ACC112 (cell line): Measurements from ENCODE around the gene BPIFA2.

Experiments used
- H2AFZ ChIP-seq: fragments of 200-600 bp; sonication (generic); one replicate; pipeline ENCODE4 v1.6.0; 2017; ENCODE audit warnings: antibody characterized with exemption, low read length; ENCODE audit not compliant: unreplicated experiment
- H3K27ac ChIP-seq: fragments of 200-600 bp; sonication (generic); 2 replicates; pipeline ENCODE4 v1.5.1; 2014; ENCODE audit warnings: low read depth, mild to moderate bottlenecking, antibody characterized with exemption, low read length, moderate library complexity
- H3K27me3 ChIP-seq: fragments of 200-600 bp; sonication (generic); 2 replicates; pipeline ENCODE4 v1.6.1; 2014; ENCODE audit warnings: mild to moderate bottlenecking, antibody characterized with exemption, low read length, moderate library complexity, mixed read lengths; ENCODE audit not compliant: insufficient read depth
- H3K36me3 ChIP-seq: fragments of 200-600 bp; sonication (generic); 2 replicates; pipeline ENCODE4 v1.6.1; 2016; ENCODE audit warnings: mild to moderate bottlenecking, antibody characterized with exemption, low read length, moderate library complexity, mixed read lengths; ENCODE audit not compliant: insufficient read depth
- H3K4me1 ChIP-seq: fragments of 200-600 bp; sonication (generic); one replicate; pipeline ENCODE4 v1.6.1; 2016; ENCODE audit warnings: low read length, mixed read lengths; ENCODE audit not compliant: insufficient read depth, unreplicated experiment, control insufficient read depth
- H3K4me3 ChIP-seq: fragments of 200-600 bp; sonication (generic); 2 replicates; pipeline ENCODE4 v1.5.1; 2014; ENCODE audit warnings: mild to moderate bottlenecking, low read depth, low read length
- H3K79me2 ChIP-seq: fragments of 200-600 bp; sonication (generic); one replicate; pipeline ENCODE4 v1.6.0; 2016; ENCODE audit warnings: low read length; ENCODE audit not compliant: control insufficient read depth, unreplicated experiment, insufficient read depth

BPIFA2 gene

DNA sequence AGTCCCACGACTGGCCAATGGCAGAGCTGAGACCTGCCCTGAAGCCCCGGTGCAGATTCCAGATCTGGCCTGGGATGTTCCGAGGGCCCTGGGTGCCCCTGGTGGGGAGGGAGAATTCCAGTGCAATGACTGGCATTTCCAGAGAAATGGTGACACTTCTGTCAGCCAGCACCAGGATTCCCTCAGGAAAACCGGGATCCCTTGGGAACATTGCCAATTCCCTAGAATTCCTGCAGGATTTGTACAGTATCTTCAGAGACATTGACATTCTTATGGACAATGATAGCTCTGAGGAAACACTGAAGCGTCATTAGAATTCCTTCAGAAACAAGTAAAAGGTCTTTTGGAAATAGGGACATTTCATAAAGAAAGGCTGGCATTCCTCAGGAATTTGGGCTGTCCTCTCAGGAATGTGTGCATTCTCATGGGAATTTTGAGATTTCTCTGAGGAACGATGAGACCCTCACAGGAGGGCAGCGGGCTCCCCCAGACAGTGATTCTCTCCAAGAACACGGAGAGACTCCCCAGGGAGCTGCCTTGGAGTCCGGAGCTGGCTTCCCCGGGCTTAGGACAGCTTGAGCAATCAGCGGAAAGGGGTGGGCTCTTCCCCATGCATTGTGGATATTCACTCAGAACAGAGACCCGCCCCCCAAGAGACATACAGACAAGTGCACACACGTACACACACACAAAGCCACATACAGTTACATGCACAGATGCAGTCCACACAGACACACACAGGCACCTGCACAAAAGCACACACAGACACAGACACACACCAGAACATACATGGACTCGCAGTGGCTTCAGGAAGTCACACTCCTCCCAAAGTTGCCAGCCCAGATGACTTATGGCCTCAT, 35.2 kb upstream of the BPIFA2 start:
- Histone ChIP-seq H2AFZ (no peak overlapping the region), H3K27me3 (peaks cover 16% of the 10 kb centered on the region; the same call in 1 of the 2 replicates), H3K79me2 (no peaks in the 10 kb centered on the region), H3K36me3 (no peaks in the 10 kb centered on the region), H3K27ac (no peak overlapping the region), H3K4me1 (peaks cover 27% of the 10 kb centered on the region), H3K4me3 (no peak overlapping the region)

DNA sequence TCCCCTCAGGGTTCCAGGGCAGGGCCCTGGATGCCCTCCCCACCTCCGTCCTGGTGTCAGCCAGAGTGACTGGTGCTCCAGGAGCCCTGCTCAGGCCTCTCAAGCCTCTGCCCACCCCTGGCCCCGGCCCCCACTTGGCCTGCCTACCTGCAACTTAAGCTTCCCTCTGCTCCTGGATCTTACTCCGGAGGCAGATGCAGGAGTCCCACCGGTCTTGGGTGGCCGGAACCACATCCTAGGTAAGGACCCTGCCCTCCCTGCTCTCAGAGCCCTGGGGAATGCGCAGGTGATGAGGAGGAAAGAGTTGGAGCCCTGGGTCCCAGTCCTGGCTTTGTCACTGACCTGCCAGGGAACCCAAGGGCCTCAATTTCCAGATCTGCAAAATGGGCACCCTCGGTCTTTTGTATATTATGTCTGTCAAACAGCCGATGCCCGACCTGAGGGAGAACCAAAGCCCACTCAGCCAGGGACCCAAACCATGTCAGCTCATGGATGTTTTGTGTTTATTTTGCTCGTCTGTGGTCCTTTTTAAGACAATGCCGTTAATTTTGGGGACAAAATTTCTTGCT, 34.5 kb upstream of the BPIFA2 start:
- Histone ChIP-seq H3K36me3 (no peaks in the 10 kb centered on the region), H3K79me2 (no peaks in the 10 kb centered on the region), H3K4me1 (peaks cover 26% of the 10 kb centered on the region), H3K27me3 (peaks cover 16% of the 10 kb centered on the region; the same call in 1 of the 2 replicates), H2AFZ (no peak overlapping the region), H3K27ac (no peak overlapping the region), H3K4me3 (no peak overlapping the region)

DNA sequence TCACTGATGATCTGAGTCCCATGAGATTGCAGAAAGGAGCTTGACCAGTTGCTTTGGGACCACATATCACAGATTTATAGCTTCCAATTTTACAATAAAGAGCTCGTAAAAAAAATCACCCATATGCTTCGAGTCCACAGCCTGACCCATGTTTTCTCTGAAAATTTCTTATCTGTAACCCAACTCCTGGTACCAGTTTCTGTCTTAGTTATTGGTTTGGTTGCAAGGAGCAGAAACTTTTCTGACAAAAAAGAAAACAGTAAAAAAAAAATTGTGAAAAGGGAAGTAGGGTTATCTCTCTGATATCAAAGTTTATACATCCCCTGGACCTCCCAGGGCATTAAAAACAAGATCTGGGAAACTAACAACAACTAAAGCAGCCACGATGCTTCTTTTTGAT, 30.8 kb upstream of the BPIFA2 start:
- peaks cover 11% of the 10 kb centered on the region for H3K4me1 ChIP-seq
- H3K27me3 ChIP-seq = peaks cover 27% of the 10 kb centered on the region
- no peak overlapping the region for H2AFZ ChIP-seq
- H3K79me2 ChIP-seq = no peaks in the 10 kb centered on the region
- no peak overlapping the region for H3K27ac ChIP-seq
- no peak overlapping the region for H3K4me3 ChIP-seq
- no peaks in the 10 kb centered on the region for H3K36me3 ChIP-seq

DNA sequence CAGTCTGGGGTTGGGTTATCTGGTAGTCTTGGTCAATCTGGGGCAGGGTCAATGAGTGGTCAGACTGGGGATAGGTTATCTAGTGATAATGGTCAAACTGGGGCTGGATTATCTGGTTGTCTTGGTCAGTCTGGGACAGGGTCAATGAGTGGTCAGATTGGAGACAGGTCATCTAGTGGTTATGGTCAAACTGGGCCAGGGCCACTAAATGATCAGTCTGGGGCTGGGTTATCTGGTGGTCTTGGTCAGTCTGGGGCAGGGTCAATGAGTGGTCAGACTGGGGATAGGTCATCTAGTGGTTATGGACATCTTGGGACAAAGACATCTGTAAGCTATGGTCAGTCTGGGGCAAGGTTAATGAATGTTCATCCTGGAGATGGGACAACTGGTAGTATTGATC, 28.5 kb upstream of the BPIFA2 start:
- Histone ChIP-seq H3K27ac (no peak overlapping the region), H3K4me1 (no peaks in the 10 kb centered on the region), H3K36me3 (no peaks in the 10 kb centered on the region), H3K27me3 (peaks cover 50% of the 10 kb centered on the region), H2AFZ (no peak overlapping the region), H3K4me3 (no peak overlapping the region), H3K79me2 (no peaks in the 10 kb centered on the region)

DNA sequence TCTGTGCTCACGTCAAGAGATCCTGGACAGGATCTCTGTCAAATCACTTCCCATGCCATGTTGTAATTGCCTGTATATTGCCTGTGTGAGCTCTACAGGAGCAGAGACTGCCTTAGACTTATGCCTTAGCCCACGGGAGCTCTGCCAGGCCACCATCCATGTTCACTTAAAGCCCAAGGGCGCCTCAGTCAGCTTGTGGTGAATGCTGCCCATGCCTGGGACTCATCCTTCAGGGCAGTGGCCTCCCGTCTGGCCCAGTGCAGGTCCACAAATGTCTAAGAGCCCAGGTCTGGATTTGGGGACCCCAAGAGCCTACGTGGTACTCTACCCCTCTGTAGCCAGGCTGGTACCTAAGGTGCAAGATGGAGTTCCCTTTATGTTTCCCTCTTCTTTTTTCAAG, 22.4 kb upstream of the BPIFA2 start:
- Histone ChIP-seq H3K4me1 (no peaks in the 10 kb centered on the region), H3K4me3 (no peak overlapping the region), H3K36me3 (no peaks in the 10 kb centered on the region), H3K79me2 (no peaks in the 10 kb centered on the region), H2AFZ (no peak overlapping the region), H3K27ac (no peak overlapping the region), H3K27me3 (peaks cover 84% of the 10 kb centered on the region)

DNA sequence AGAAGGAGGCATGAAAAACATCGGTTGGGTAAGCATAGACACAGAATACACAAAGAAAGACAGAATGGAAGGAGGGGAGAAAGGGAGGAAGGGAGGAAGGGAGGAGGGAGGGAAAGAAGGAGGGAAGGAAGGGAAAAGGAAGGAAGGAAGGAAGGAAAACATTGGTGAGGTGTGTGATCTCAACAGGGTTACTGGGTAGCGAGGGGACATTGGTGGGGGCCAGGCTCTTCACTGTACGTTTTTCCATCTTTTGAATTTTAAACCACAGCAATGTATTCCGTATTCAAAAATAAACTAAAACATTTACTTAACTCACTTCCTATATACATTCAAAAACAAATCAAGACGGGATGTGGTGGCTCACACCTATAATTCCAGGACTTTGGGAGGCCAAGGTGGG, 20.7 kb upstream of the BPIFA2 start:
- Histone ChIP-seq H3K79me2 (no peaks in the 10 kb centered on the region), H3K27ac (no peak overlapping the region), H3K27me3 (peaks cover 86% of the 10 kb centered on the region), H3K4me3 (no peak overlapping the region), H2AFZ (no peak overlapping the region), H3K36me3 (no peaks in the 10 kb centered on the region), H3K4me1 (no peaks in the 10 kb centered on the region)

DNA sequence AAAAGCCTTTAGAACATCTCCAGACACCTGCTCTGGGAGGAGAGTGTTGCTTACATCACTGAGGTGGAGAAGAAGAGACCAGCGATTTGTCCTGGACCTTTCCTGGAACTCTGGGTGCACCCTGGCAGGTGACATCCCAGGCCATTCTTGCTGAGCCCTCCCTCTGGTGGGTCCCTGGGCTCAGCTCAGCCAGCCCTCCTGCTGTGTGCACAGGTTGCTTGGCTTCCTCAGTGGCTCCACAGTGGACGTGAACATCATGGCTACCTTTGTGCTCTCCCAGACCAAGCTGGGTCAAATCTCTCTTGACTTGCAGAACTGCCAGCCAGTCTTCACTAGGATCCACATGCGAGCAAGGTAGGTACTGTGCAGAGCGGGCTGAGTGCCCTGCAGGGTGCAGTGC, 19.9 kb upstream of the BPIFA2 start:
- H3K36me3 ChIP-seq = no peaks in the 10 kb centered on the region
- H3K4me1 ChIP-seq = no peaks in the 10 kb centered on the region
- H3K27me3 ChIP-seq = peaks cover 86% of the 10 kb centered on the region
- H3K4me3 ChIP-seq = no peak overlapping the region
- H3K79me2 ChIP-seq = no peaks in the 10 kb centered on the region
- no peak overlapping the region for H2AFZ ChIP-seq
- H3K27ac ChIP-seq = no peak overlapping the region

DNA sequence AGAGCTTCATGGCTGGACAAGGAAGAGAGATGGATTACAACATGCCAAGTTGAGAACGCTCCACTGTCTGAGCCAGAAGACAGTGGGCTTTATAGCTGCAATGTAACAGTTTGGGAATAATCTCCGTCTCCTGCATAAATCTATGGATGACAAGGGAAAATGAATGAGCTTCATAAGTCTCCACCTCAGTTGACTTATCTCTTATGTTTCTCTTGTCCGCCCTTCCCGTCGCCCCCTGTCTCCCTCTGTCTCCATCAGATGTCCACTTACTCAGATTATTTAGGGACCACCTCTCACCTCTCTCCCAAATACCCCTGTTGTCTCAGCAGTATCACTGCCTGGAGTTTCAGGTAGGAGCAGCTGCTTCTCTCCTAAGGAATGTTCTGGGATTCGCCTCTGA, 13.7 kb upstream of the BPIFA2 start:
- Histone ChIP-seq H3K27me3 (peaks cover 92% of the 10 kb centered on the region), H3K4me1 (no peaks in the 10 kb centered on the region)

DNA sequence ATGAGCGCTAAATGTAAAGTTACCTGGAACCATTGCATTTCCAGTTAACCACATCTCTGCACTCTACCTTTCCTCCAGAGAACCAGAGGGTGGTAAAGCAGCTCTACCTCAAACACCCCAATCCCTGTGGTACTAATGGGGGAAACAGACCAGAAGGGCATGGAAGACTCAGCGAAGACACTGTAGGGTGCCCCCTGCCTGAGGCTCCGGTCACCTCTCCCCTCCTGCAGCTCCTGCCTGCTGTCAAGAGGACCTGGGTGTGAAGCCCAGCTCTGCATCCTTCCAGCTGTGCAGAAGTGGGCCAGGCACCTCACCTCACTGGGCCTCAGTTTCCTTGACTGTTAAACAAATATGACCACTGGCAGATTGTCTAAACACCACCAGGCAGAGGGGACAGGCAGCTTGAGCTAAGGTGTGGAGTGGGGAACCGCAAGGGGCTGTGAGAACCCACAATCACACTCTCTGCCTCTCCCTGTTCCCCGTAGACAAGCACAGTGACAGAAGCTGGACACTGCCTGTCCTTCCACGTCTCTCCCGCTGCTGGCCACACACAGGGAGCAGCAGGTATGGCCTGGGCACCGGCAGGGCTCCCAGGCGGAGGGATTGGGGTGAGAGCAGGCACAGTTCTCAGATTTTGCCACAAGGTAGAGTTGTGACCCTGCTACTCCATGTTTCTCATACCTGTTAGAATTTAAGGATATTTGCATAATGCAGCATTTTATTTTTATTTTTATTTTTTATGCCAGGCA, 9.1 kb upstream of the BPIFA2 start:
- no peak overlapping the region for H3K27ac ChIP-seq
- no peak overlapping the region for H2AFZ ChIP-seq
- no peaks in the 10 kb centered on the region for H3K79me2 ChIP-seq
- no peaks in the 10 kb centered on the region for H3K36me3 ChIP-seq
- no peaks in the 10 kb centered on the region for H3K4me1 ChIP-seq
- no peak overlapping the region for H3K4me3 ChIP-seq
- peaks cover 72% of the 10 kb centered on the region for H3K27me3 ChIP-seq

More for the DNA sequence above, 13.7 kb upstream of the BPIFA2 start:
- no peaks in the 10 kb centered on the region for H3K79me2 ChIP-seq
- H2AFZ ChIP-seq = no peak overlapping the region
- H3K4me3 ChIP-seq = no peak overlapping the region
- H3K27ac ChIP-seq = no peak overlapping the region
- H3K36me3 ChIP-seq = no peaks in the 10 kb centered on the region

DNA sequence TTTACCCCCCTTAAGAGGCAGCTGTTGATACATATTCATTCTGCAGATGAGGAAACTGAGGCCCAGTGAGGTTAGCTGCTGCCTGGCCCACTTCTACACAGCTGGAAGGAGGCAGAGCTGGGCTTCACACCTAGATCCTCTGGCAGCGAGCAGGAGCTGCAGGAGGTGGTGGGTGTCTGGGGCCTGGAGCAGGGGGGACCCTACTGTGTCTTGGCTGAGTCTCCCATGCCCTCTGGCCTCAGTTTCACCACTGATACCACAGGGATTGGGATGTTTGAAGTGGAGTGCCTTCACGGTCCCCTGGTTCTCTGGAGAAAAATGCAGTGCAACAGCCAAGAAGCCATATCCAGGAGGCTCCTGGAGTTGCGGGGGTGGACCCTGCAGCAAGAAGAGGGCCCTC, 8.2 kb upstream of the BPIFA2 start:
- Histone ChIP-seq H2AFZ (no peak overlapping the region), H3K4me3 (no peak overlapping the region), H3K27me3 (peaks cover 65% of the 10 kb centered on the region), H3K79me2 (no peaks in the 10 kb centered on the region), H3K4me1 (no peaks in the 10 kb centered on the region), H3K36me3 (no peaks in the 10 kb centered on the region), H3K27ac (no peak overlapping the region)
